DND-41 (cell line): ENCODE results near the gene SIRPB2.

Experiments used
- ATAC-seq: fragments of 200-7000 bp; cut with Tn5 transposase; 3 replicates; pipeline ENCODE4 v1.9.1; 2021; ENCODE audit warnings: low read depth; ENCODE audit not compliant: insufficient read depth
- DNase-seq: peaks from one replicate; pipeline ENCODE4 v3.0.0-alpha.2; 2020
- H2AFZ ChIP-seq: 2 replicates; pipeline ENCODE4 v1.6.0; 2012; ENCODE audit warnings: low read depth, low read length
- H3K27ac ChIP-seq: 2 replicates; pipeline ENCODE4 v1.5.1; 2012; ENCODE audit warnings: low read length, inconsistent platforms
- H3K27me3 ChIP-seq: fragments of 200-600 bp; sonication (generic); 2 replicates; pipeline ENCODE4 v1.6.0; 2012; ENCODE audit warnings: low read length, mild to moderate bottlenecking, inconsistent platforms; ENCODE audit not compliant: insufficient read depth, poor library complexity
- H3K36me3 ChIP-seq: 2 replicates; pipeline ENCODE4 v1.5.1; 2012; ENCODE audit warnings: low read length, inconsistent platforms; ENCODE audit not compliant: insufficient read depth
- H3K4me1 ChIP-seq: 2 replicates; pipeline ENCODE4 v1.5.1; 2012; ENCODE audit warnings: mild to moderate bottlenecking, low read length; ENCODE audit not compliant: insufficient read depth
- H3K4me2 ChIP-seq: 2 replicates; pipeline ENCODE4 v1.6.0; 2012; ENCODE audit warnings: mild to moderate bottlenecking, moderate library complexity, low read length, inconsistent platforms; ENCODE audit not compliant: insufficient read depth
- H3K4me3 ChIP-seq, 2 experiments: fragments of 200-600 bp in 1 of 2; shearing (Covaris generic) in 1 of 2; 2 replicates each; pipeline ENCODE4 v1.5.1; 2012 to 2016; ENCODE audit warnings: inconsistent platforms in 2 of 2, low read length in 2 of 2, mild to moderate bottlenecking in 2 of 2, low read depth in 1 of 2, moderate library complexity in 1 of 2
- H3K79me2 ChIP-seq: 2 replicates; pipeline ENCODE4 v1.6.0; 2012; ENCODE audit warnings: low read length, inconsistent platforms; ENCODE audit not compliant: insufficient read depth
- H3K9ac ChIP-seq: 2 replicates; pipeline ENCODE4 v1.6.0; 2012; ENCODE audit warnings: low read depth, mild to moderate bottlenecking, inconsistent platforms, low read length, moderate library complexity
- H3K9me3 ChIP-seq: 2 replicates; pipeline ENCODE4 v1.5.1; 2012; ENCODE audit warnings: low read length, moderate library complexity, mild to moderate bottlenecking, inconsistent platforms; ENCODE audit not compliant: insufficient read depth, severe bottlenecking
- H4K20me1 ChIP-seq: 2 replicates; pipeline ENCODE4 v1.6.0; 2012; ENCODE audit warnings: low read length; ENCODE audit not compliant: insufficient read depth
- EZH2 ChIP-seq: IDR thresholded peaks from 3 replicates; pipeline ENCODE4 v1.6.1; 2012; ENCODE audit warnings: borderline replicate concordance, low read depth, mild to moderate bottlenecking, moderate library complexity, low read length, inconsistent platforms; ENCODE audit not compliant: severe bottlenecking
- TF ChIP-seq, protein P1 (sequence below): IDR thresholded peaks from 2 replicates; pipeline ENCODE4 v1.5.1; 2012; ENCODE audit warnings: borderline replicate concordance, low read length, moderate library complexity, mild to moderate bottlenecking; ENCODE audit not compliant: poor library complexity, severe bottlenecking; ENCODE audit errors: extremely low read depth

The SIRPB2 gene

DNA sequence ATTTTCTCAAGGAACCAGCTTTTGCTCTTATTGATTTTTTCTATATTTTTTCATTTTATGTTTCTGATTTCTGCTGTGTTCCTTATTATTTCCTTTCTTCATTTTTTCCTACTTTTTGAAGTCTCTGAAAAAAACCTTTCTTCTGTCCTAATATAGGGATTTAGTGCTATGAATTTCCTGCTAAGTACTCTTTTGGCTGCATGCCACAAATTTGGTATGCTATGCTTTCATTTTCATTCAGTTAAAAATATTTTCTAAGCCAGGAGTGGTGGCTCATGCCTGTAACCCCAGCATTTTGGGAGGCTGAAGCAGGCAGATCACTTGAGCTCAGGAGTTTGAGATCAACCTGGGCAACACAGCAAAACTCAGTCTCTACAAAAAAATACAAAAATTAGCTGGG is 35.7 kb upstream of the SIRPB2 start:
- Histone ChIP-seq H4K20me1 (no peaks in the 10 kb centered on the region), H3K27ac (no peak overlapping the region), H3K4me1 (peaks cover 27% of the 10 kb centered on the region), H2AFZ (no peak overlapping the region), H3K4me2 (no peak overlapping the region), H3K36me3 (no peaks in the 10 kb centered on the region), H3K4me3 (no peak overlapping the region), H3K27me3 (no peaks in the 10 kb centered on the region), H3K79me2 (no peaks in the 10 kb centered on the region), H3K9ac (no peak overlapping the region), H3K9me3 (peaks cover 6% of the 10 kb centered on the region)
- no peak for ATAC-seq
- DNase-seq = no peak
- TF ChIP-seq, protein P1, sequence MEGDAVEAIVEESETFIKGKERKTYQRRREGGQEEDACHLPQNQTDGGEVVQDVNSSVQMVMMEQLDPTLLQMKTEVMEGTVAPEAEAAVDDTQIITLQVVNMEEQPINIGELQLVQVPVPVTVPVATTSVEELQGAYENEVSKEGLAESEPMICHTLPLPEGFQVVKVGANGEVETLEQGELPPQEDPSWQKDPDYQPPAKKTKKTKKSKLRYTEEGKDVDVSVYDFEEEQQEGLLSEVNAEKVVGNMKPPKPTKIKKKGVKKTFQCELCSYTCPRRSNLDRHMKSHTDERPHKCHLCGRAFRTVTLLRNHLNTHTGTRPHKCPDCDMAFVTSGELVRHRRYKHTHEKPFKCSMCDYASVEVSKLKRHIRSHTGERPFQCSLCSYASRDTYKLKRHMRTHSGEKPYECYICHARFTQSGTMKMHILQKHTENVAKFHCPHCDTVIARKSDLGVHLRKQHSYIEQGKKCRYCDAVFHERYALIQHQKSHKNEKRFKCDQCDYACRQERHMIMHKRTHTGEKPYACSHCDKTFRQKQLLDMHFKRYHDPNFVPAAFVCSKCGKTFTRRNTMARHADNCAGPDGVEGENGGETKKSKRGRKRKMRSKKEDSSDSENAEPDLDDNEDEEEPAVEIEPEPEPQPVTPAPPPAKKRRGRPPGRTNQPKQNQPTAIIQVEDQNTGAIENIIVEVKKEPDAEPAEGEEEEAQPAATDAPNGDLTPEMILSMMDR = no peak
- no peak for TF ChIP-seq EZH2

DNA sequence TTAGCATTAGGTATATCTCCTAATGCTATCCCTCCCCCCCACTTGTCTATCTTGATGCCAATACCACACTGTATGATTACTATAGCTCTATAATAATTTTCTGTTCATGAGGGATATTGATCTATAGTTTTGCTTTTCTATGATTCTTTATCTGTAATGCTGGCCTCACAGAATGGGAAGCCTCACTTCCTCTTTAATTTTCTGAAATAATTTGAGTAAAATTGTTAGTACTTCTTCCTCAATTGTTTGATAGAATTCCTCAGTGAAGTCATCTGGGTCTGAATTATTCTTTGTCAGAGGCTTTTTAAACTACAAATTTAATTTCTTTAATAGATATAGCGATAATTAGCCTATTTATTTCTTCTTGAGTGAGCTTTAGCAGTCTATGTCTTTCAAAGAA is 35.1 kb upstream of the SIRPB2 start:
- H3K4me2 ChIP-seq = no peak overlapping the region
- TF ChIP-seq, protein P1 = no peak
- no peak for TF ChIP-seq EZH2
- DNase-seq (no peak), ATAC-seq (no peak)
- H3K36me3 ChIP-seq = no peaks in the 10 kb centered on the region
- peaks cover 6% of the 10 kb centered on the region for H3K9me3 ChIP-seq
- H3K4me3 ChIP-seq = no peak overlapping the region
- no peak overlapping the region for H3K9ac ChIP-seq
- no peaks in the 10 kb centered on the region for H3K27me3 ChIP-seq
- H4K20me1 ChIP-seq = no peaks in the 10 kb centered on the region
- no peak overlapping the region for H3K27ac ChIP-seq
- H2AFZ ChIP-seq = no peak overlapping the region
- H3K79me2 ChIP-seq = no peaks in the 10 kb centered on the region
- peaks cover 27% of the 10 kb centered on the region for H3K4me1 ChIP-seq

DNA sequence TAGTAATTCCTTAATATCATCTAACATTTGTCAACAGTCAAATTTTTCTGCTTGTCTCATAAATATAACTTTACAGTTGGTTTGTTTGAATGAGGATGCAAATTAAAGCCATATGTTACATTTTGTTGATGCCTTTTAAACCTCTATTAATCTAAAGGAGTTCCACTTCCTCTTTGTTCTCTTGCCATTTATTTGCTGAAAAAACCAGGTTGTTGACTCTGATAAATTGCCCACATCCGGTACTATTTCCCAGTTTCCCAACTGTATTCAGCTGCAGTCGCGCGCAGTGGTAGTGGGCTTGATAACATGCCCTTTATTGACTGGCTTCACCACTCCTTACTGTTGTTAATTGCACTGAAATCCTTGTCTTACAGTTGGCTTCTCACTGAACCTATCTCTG is 32.8 kb upstream of the SIRPB2 start:
- TF ChIP-seq EZH2 = no peak
- TF ChIP-seq, protein P1 = no peak

DNA sequence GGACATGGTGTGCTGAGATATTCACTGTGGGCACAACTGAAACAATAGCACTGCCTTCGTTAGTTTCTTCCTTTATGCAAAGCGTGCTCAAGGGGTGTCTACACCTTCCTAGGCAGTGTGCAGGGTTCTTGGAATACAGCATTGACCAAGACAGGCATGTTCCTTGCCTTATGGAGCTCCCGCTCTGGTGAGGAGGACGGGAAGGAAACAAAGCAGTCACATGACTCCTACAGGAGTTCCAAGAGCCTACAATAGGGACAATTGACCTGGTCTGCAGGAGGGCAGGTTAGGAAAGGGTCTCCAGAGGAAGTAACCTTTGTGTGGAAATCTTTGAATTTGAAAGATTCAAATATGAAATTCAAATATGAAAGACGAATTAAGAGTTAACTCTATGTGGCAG is 25.8 kb upstream of the SIRPB2 start:
- no peak for DNase-seq
- ATAC-seq = no peak
- TF ChIP-seq, protein P1 = no peak
- no peak for TF ChIP-seq EZH2

More for the DNA sequence above, 32.8 kb upstream of the SIRPB2 start:
- Histone ChIP-seq H3K27me3 (no peaks in the 10 kb centered on the region), H3K36me3 (no peaks in the 10 kb centered on the region), H3K4me1 (peaks cover 27% of the 10 kb centered on the region), H3K9ac (peak overlapping the region; percentile 36; the same call in 1 of the 2 replicates), H3K4me2 (peak overlapping the region; percentile 31; the same call in 1 of the 2 replicates), H3K27ac (peak overlapping the region; percentile 93), H3K4me3 (no peak overlapping the region), H3K9me3 (peaks cover 6% of the 10 kb centered on the region), H3K79me2 (no peaks in the 10 kb centered on the region), H2AFZ (0 out of 2 replicates have a peak overlapping the region, but pooled peaks have one; percentile 36), H4K20me1 (no peaks in the 10 kb centered on the region)
- DNase-seq (peak; percentile 85), ATAC-seq (peak; percentile 98)

More for the DNA sequence above, 25.8 kb upstream of the SIRPB2 start:
- H3K4me2 ChIP-seq = no peak overlapping the region
- no peak overlapping the region for H3K4me3 ChIP-seq
- H3K36me3 ChIP-seq = no peaks in the 10 kb centered on the region
- H3K9ac ChIP-seq = no peak overlapping the region
- no peaks in the 10 kb centered on the region for H3K27me3 ChIP-seq
- no peaks in the 10 kb centered on the region for H3K79me2 ChIP-seq
- H2AFZ ChIP-seq = no peak overlapping the region
- no peaks in the 10 kb centered on the region for H4K20me1 ChIP-seq
- no peaks in the 10 kb centered on the region for H3K9me3 ChIP-seq
- no peaks in the 10 kb centered on the region for H3K4me1 ChIP-seq
- H3K27ac ChIP-seq = no peak overlapping the region
